Measurements from ENCODE around the gene DCUN1D3. TPM values are rescaled to one million over a fixed set of nuclear protein-coding genes. Genes with fewer than 3 reads are reported as not detected.
A peak's percentile ranks its signal among the peaks of the same experiment; 100 is the strongest.

DCUN1D3 gene
- total and polyA plus RNA-seq, 9 donors = 2.6 to 18.2 (median 12.2) TPM

GRCh38 chr16:20879175-20880040, 20.8 kb downstream of the DCUN1D3 start:
- WGBS, 3 donors = 28 to 38% (median 32%) methylated on average over 7 of the region's 7 CpGs
- no peak overlapping the region for H3K27ac ChIP-seq
- no peaks in the 10 kb centered on the region for H3K36me3 ChIP-seq
- DNase-seq = no peak
- no peaks in the 10 kb centered on the region for H3K27me3 ChIP-seq
- intact Hi-C loops (cut with DNase I) = no loop called here
- H3K4me3 ChIP-seq = no peak overlapping the region
- no peak for TF ChIP-seq CTCF (IDR thresholded peaks at IDR 0.05)
- no peak for TF ChIP-seq EP300 (IDR thresholded peaks at IDR 0.05)
- TF ChIP-seq POLR2A (IDR thresholded peaks at IDR 0.05) = no peak
- H3K9me3 ChIP-seq = no peaks in the 10 kb centered on the region
- H3K4me1 ChIP-seq (ENCODE audit: insufficient read depth) = peaks cover 6% of the 10 kb centered on the region

- Histone ChIP-seq H3K9me3 (no peaks in the 10 kb centered on the region), H3K27me3 (no peaks in the 10 kb centered on the region), H3K4me3 (no peak overlapping the region), H3K27ac (no peak overlapping the region), H3K4me1 (ENCODE audit: insufficient read depth) (peaks cover 5% of the 10 kb centered on the region), H3K36me3 (no peaks in the 10 kb centered on the region)
- WGBS, 3 donors = 48 to 65% (median 53%) methylated on average over 5 of the region's 5 CpGs
- intact Hi-C loops (cut with DNase I) = no loop called here
- TF ChIP-seq EP300 (IDR thresholded peaks at IDR 0.05) (no peak), CTCF (IDR thresholded peaks at IDR 0.05) (no peak), POLR2A (IDR thresholded peaks at IDR 0.05) (no peak)
- peak in 1 of 5 donors; percentile 10 for DNase-seq
Observed at GRCh38 chr16:20878682-20879147, 21.4 kb downstream of the DCUN1D3 start.

GRCh38 chr16:20875355-20875650, 24.9 kb downstream of the DCUN1D3 start:
- intact Hi-C loops (cut with DNase I) = no loop called here
- no peaks in the 10 kb centered on the region for H3K9me3 ChIP-seq
- H3K36me3 ChIP-seq = no peaks in the 10 kb centered on the region
- TF ChIP-seq POLR2A (IDR thresholded peaks at IDR 0.05) (no peak), EP300 (IDR thresholded peaks at IDR 0.05) (no peak), CTCF (IDR thresholded peaks at IDR 0.05) (no peak)
- WGBS, 3 donors = 92 to 98% (median 95%) methylated on average over 1 of the region's 1 CpG
- no peak for DNase-seq
- no peak overlapping the region for H3K4me3 ChIP-seq
- no peak overlapping the region for H3K27ac ChIP-seq
- H3K27me3 ChIP-seq = no peaks in the 10 kb centered on the region
- H3K4me1 ChIP-seq (ENCODE audit: insufficient read depth) = peaks cover 6% of the 10 kb centered on the region

- Histone ChIP-seq H3K27ac (no peak overlapping the region), H3K4me3 (no peak overlapping the region), H3K27me3 (no peaks in the 10 kb centered on the region), H3K36me3 (no peaks in the 10 kb centered on the region), H3K4me1 (ENCODE audit: insufficient read depth) (peaks cover 4% of the 10 kb centered on the region), H3K9me3 (no peaks in the 10 kb centered on the region)
- 92 to 96% (median 96%) methylated on average over 4 of the region's 4 CpGs for WGBS, 3 donors
- no peak for TF ChIP-seq CTCF (IDR thresholded peaks at IDR 0.05)
- TF ChIP-seq POLR2A (IDR thresholded peaks at IDR 0.05) = no peak
- intact Hi-C loops (cut with DNase I) = no loop called here
- DNase-seq = no peak
Observed at GRCh38 chr16:20874088-20874581, 26.0 kb downstream of the DCUN1D3 start.
